Neural cell (in vitro differentiated cells): ENCODE data around the gene POLR1G.

Experiments used
- CTCF ChIP-seq: fragments of 450-650 bp; IDR thresholded peaks from 2 replicates; pipeline ENCODE4 v1.5.1; 2014; ENCODE audit warnings: antibody characterized with exemption, mild to moderate bottlenecking, moderate library complexity; ENCODE audit not compliant: poor library complexity, severe bottlenecking
- EP300 ChIP-seq: fragments of 450-650 bp; conservative IDR thresholded peaks from 2 replicates; pipeline ENCODE4 v1.6.1; 2014; ENCODE audit warnings: antibody characterized with exemption, mild to moderate bottlenecking, moderate library complexity; ENCODE audit not compliant: poor library complexity, severe bottlenecking
- EZH2 ChIP-seq: fragments of 200-600, 300-800 bp; shearing (Covaris generic), sonication (generic); IDR thresholded peaks from 2 replicates; pipeline ENCODE4 v1.6.1; 2014; ENCODE audit warnings: antibody characterized with exemption, low read length, borderline replicate concordance, mild to moderate bottlenecking; ENCODE audit not compliant: insufficient read depth, poor library complexity, severe bottlenecking
- MXI1 ChIP-seq: fragments of 450-650 bp; conservative IDR thresholded peaks from 2 replicates; pipeline ENCODE4 v1.6.1; 2014; ENCODE audit warnings: antibody characterized with exemption, mild to moderate bottlenecking; ENCODE audit not compliant: poor library complexity, severe bottlenecking
- POLR2AphosphoS5 ChIP-seq: IDR thresholded peaks from 2 replicates; pipeline ENCODE4 v1.6.1; 2012
- RAD21 ChIP-seq: fragments of 450-650 bp; conservative IDR thresholded peaks from 2 replicates; pipeline ENCODE4 v1.6.1; 2014; ENCODE audit warnings: antibody characterized with exemption, mild to moderate bottlenecking, moderate library complexity
- REST ChIP-seq: IDR thresholded peaks from 2 replicates; pipeline ENCODE4 v1.6.1; 2012; ENCODE audit warnings: borderline replicate concordance
- SMC3 ChIP-seq: fragments of 450-650 bp; conservative IDR thresholded peaks from 2 replicates; pipeline ENCODE4 v1.6.1; 2014; ENCODE audit warnings: antibody characterized with exemption, mild to moderate bottlenecking, moderate library complexity; ENCODE audit not compliant: poor library complexity
- TAF1 ChIP-seq: IDR thresholded peaks from 2 replicates; pipeline ENCODE4 v1.6.1; 2012; ENCODE audit warnings: low read depth

- TF ChIP-seq RAD21 = no peak
- no peak for TF ChIP-seq EP300
- no peak for TF ChIP-seq EZH2
- TF ChIP-seq CTCF = no peak
- TF ChIP-seq REST = no peak
- TF ChIP-seq SMC3 = no peak
- no peak for TF ChIP-seq MXI1
- TF ChIP-seq POLR2AphosphoS5 = no peak
- no peak for TF ChIP-seq TAF1
Observed at GRCh38 chr19:45414468-45414867, 8.0 kb downstream of the POLR1G start.
